ENCODE results near the gene TOP3A. TPM values are rescaled to one million over a fixed set of nuclear protein-coding genes. Genes with fewer than 3 reads are reported as not detected.

Gene TOP3A
- total RNA-seq, 1 experiment from 2014 or later = 48.8 TPM

- Histone ChIP-seq H3K27me3 (ENCODE audit: insufficient read depth, low read length) (no peaks in the 10 kb centered on the region), H3K36me3 (ENCODE audit: control insufficient read depth in 1 of 2, insufficient read depth in 2 of 2, low read length in 2 of 2) (peaks cover 10 to 16% of the 10 kb centered on the region in 2 experiments; a peak in 3 of 4 replicates), H3K9ac (ENCODE audit: low read length) (no peak overlapping the region), H3K4me3 (replicated peaks in 1 of 2; ENCODE audit: low read depth in 1 of 2, low read length in 2 of 2) (no peak overlapping the region), H3K79me2 (ENCODE audit: insufficient read depth, low read length) (no peaks in the 10 kb centered on the region), H3K4me2 (ENCODE audit: low read length) (no peak overlapping the region), H3K9me2 (ENCODE audit: insufficient read depth) (no peaks in the 10 kb centered on the region), H4K20me1 (ENCODE audit: insufficient read depth) (no peaks in the 10 kb centered on the region), H3K27ac (ENCODE audit: low read depth, low read length) (no peak overlapping the region), H2AFZ (ENCODE audit: low read depth, low read length, poor library complexity, severe bottlenecking) (no peak overlapping the region), H3K9me3 (ENCODE audit: control insufficient read depth in 1 of 2, insufficient read depth in 1 of 2, low read depth in 1 of 2, low read length in 2 of 2) (no peaks in the 10 kb centered on the region), H3K4me1 (ENCODE audit: control insufficient read depth in 1 of 2, insufficient read depth in 2 of 2, low read length in 2 of 2) (no peaks in the 10 kb centered on the region)
- POLR2A ChIA-PET = no interaction called here
- CTCF ChIA-PET = no interaction called here
- intact Hi-C loops (cut with micrococcal nuclease) = no loop called here
- RAD21 ChIA-PET (ENCODE audit: low non-redundant PET in 1 of 2, low total read pairs in 2 of 2, uncharacterized antibody in 2 of 2, unreplicated experiment in 2 of 2) = no interaction called here
- BruUV-seq (replicated peaks) = no TSS peak
- ATAC-seq (no peak), DNase-seq (ENCODE audit: low read depth, low spot score) (no peak)
- TF ChIP-seq YY1 (IDR thresholded peaks at IDR 0.05; ENCODE audit: extremely low read depth, insufficient replicate concordance, low read depth, low read length) (no peak), ZNF274 (IDR thresholded peaks at IDR 0.05; ENCODE audit: low read depth, low read length) (no peak), EZH2 (IDR thresholded peaks at IDR 0.05) (no peak), SP1 (IDR thresholded peaks at IDR 0.05; ENCODE audit: low read depth) (no peak), EZH2phosphoT487 (IDR thresholded peaks at IDR 0.05; ENCODE audit: borderline replicate concordance) (no peak), POLR2AphosphoS5 (IDR thresholded peaks at IDR 0.05; ENCODE audit: low read depth, low read length) (no peak), SIN3A (IDR thresholded peaks at IDR 0.05; ENCODE audit: low read depth) (no peak)
- TF ChIP-seq, protein P1, sequence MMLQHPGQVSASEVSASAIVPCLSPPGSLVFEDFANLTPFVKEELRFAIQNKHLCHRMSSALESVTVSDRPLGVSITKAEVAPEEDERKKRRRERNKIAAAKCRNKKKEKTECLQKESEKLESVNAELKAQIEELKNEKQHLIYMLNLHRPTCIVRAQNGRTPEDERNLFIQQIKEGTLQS (IDR thresholded peaks at IDR 0.05) = no peak
Measured at GRCh38 chr17:18327093-18327492, 12.3 kb upstream of the TOP3A start.

DNA sequence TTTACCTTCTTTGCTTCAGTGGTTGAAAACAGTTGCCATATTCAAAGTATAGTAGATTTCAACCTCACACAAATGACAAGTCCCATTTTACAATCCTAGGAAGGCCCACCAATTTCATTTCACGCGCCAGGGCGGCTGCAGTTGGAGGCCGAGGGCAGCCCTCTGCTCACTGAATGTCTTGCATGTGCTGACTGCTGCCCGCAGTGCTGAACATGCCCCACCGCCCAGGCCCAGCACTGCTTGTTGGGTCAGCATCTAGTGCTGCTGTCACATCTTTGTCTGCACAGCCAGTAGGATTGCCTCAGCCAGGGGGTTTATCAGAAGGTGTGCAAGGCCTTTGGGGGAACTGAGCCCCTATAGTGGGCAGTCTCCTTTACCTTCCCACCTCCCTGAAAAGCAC is 11.8 kb upstream of the TOP3A start:
- H3K4me3 ChIP-seq (replicated peaks in 1 of 2; ENCODE audit: low read depth in 1 of 2, low read length in 2 of 2) = no peak overlapping the region
- no TSS peak for BruUV-seq (replicated peaks)
- no peak overlapping the region for H2AFZ ChIP-seq (ENCODE audit: low read depth, low read length, poor library complexity, severe bottlenecking)
- DNase-seq (ENCODE audit: low read depth, low spot score) (no peak), ATAC-seq (no peak)
- RAD21 ChIA-PET (ENCODE audit: low non-redundant PET in 1 of 2, low total read pairs in 2 of 2, uncharacterized antibody in 2 of 2, unreplicated experiment in 2 of 2) = no interaction called here
- POLR2A ChIA-PET = no interaction called here
- H3K27me3 ChIP-seq (ENCODE audit: insufficient read depth, low read length) = no peaks in the 10 kb centered on the region
- H3K9me2 ChIP-seq (ENCODE audit: insufficient read depth) = no peaks in the 10 kb centered on the region
- CTCF ChIA-PET = no interaction called here
- no peak overlapping the region for H3K27ac ChIP-seq (ENCODE audit: low read depth, low read length)
- no peak overlapping the region for H3K9ac ChIP-seq (ENCODE audit: low read length)
- no peaks in the 10 kb centered on the region for H4K20me1 ChIP-seq (ENCODE audit: insufficient read depth)
- H3K36me3 ChIP-seq (ENCODE audit: control insufficient read depth in 1 of 2, insufficient read depth in 2 of 2, low read length in 2 of 2) = peaks cover 8 to 16% of the 10 kb centered on the region in 2 experiments; a peak in 3 of 4 replicates
- no peaks in the 10 kb centered on the region for H3K9me3 ChIP-seq (ENCODE audit: control insufficient read depth in 1 of 2, insufficient read depth in 1 of 2, low read depth in 1 of 2, low read length in 2 of 2)
- no peaks in the 10 kb centered on the region for H3K4me1 ChIP-seq (ENCODE audit: control insufficient read depth in 1 of 2, insufficient read depth in 2 of 2, low read length in 2 of 2)
- intact Hi-C loops (cut with micrococcal nuclease) = no loop called here
- H3K79me2 ChIP-seq (ENCODE audit: insufficient read depth, low read length) = no peaks in the 10 kb centered on the region
- H3K4me2 ChIP-seq (ENCODE audit: low read length) = no peak overlapping the region
- TF ChIP-seq SP1 (IDR thresholded peaks at IDR 0.05; ENCODE audit: low read depth) (no peak), FOSL1 (IDR thresholded peaks at IDR 0.05; ENCODE audit: low read depth) (no peak)
